SK-N-SH treated with all-trans-retinoic acid at 6 μM for 48 hours (cell line): Measurements from ENCODE around the gene SOCS1.

ENCODE experiments used
- OSR1 ChIP-seq: fragments of 250-450 bp; sonication (Bioruptor Pico); IDR thresholded peaks from 2 replicates; pipeline ENCODE4 v1.8.0; 2022; ENCODE audit warnings: moderate library complexity, mild to moderate bottlenecking, inconsistent platforms
- PPARA ChIP-seq: fragments of 250-450 bp; sonication (Bioruptor Pico); IDR thresholded peaks from 2 replicates; pipeline ENCODE4 v1.5.0; 2020; ENCODE audit warnings: mild to moderate bottlenecking, borderline replicate concordance
- SNAI2 ChIP-seq: fragments of 250-450 bp; sonication (Bioruptor Pico); IDR thresholded peaks from 2 replicates; pipeline ENCODE4 v1.5.0; 2020; ENCODE audit warnings: mild to moderate bottlenecking, moderate library complexity
- ZC3H10 ChIP-seq: fragments of 250-450 bp; sonication (Bioruptor Pico); IDR thresholded peaks from 2 replicates; pipeline ENCODE4 v1.5.1; 2021; ENCODE audit warnings: mild to moderate bottlenecking, moderate library complexity
- ZFP30 ChIP-seq: fragments of 450-650 bp; formaldehyde crosslinking; IDR thresholded peaks from 2 replicates; pipeline ENCODE4 v1.5.0; 2022; ENCODE audit warnings: mild to moderate bottlenecking, moderate library complexity
- ZNF8 ChIP-seq: fragments of 450-650 bp; formaldehyde crosslinking; IDR thresholded peaks from 2 replicates; pipeline ENCODE4 v1.5.0; 2020; ENCODE audit warnings: mild to moderate bottlenecking, moderate library complexity
- TF ChIP-seq, protein P1 (sequence below): fragments of 250-450 bp; sonication (Bioruptor Pico); IDR thresholded peaks from 2 replicates; pipeline ENCODE4 v1.8.0; 2021; ENCODE audit warnings: low read depth, mild to moderate bottlenecking, moderate library complexity, borderline replicate concordance
- TF ChIP-seq, protein P2 (sequence below): fragments of 250-450 bp; sonication (Bioruptor Pico); IDR thresholded peaks from 2 replicates; pipeline ENCODE4 v1.5.1; 2020; ENCODE audit warnings: low read depth, mild to moderate bottlenecking, moderate library complexity

DNA sequence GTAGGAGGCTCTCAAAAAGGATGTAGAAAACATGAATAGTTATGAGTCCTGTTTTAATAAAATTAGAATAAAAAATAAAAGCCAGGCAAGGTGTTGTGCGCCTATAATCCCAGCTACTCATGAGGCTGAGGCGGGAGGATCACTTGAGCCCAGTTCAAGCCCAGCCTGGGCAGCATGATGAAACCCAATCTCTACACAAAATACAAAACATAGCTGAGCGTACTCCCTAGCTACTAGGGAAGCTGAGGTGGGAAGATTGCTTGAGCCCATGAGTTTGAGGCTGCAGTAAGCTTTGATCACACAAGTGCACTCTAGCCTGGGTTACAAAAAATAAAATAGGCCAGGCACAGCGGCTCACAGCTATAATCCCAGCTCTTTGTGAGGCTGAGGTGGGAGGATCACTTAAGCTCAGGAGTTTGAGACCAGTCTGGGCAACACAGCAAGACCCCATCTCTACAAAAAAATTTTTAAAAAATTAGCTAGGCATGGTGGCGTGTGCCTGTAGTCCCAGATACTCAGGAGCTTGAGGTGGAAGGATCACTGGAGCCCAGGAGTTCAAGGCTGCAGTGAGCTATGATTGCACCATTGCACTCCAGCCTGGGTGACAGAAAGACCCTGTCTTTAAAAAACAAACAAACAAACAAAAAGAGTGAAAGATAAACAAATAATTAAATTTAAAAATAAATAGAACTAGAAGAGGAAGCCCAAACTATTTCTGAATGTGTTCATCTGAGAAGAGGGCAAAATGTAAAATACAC lies 42.3 kb upstream of the SOCS1 start:
- TF ChIP-seq, protein P1, sequence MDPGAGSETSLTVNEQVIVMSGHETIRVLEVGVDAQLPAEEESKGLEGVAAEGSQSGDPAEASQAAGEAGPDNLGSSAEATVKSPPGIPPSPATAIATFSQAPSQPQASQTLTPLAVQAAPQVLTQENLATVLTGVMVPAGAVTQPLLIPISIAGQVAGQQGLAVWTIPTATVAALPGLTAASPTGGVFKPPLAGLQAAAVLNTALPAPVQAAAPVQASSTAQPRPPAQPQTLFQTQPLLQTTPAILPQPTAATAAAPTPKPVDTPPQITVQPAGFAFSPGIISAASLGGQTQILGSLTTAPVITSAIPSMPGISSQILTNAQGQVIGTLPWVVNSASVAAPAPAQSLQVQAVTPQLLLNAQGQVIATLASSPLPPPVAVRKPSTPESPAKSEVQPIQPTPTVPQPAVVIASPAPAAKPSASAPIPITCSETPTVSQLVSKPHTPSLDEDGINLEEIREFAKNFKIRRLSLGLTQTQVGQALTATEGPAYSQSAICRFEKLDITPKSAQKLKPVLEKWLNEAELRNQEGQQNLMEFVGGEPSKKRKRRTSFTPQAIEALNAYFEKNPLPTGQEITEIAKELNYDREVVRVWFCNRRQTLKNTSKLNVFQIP (CRISPR knock-in tag): no peak
- TF ChIP-seq SNAI2 (CRISPR knock-in tag) (no peak), PPARA (CRISPR knock-in tag) (no peak), OSR1 (CRISPR knock-in tag) (no peak), ZC3H10 (CRISPR knock-in tag) (no peak), ZNF8 (no peak), ZFP30 (no peak)
- TF ChIP-seq, protein P2, sequence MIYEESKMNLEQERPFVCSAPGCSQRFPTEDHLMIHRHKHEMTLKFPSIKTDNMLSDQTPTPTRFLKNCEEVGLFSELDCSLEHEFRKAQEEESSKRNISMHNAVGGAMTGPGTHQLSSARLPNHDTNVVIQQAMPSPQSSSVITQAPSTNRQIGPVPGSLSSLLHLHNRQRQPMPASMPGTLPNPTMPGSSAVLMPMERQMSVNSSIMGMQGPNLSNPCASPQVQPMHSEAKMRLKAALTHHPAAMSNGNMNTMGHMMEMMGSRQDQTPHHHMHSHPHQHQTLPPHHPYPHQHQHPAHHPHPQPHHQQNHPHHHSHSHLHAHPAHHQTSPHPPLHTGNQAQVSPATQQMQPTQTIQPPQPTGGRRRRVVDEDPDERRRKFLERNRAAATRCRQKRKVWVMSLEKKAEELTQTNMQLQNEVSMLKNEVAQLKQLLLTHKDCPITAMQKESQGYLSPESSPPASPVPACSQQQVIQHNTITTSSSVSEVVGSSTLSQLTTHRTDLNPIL (CRISPR knock-in tag): no peak
